SK-N-DZ (cell line): ENCODE measurements around the gene PXDN.

ENCODE experiments used
- DNase-seq: peaks from one replicate; pipeline ENCODE4 v3.0.0-alpha.2; 2015; ENCODE audit warnings: low spot score

PXDN gene

DNA sequence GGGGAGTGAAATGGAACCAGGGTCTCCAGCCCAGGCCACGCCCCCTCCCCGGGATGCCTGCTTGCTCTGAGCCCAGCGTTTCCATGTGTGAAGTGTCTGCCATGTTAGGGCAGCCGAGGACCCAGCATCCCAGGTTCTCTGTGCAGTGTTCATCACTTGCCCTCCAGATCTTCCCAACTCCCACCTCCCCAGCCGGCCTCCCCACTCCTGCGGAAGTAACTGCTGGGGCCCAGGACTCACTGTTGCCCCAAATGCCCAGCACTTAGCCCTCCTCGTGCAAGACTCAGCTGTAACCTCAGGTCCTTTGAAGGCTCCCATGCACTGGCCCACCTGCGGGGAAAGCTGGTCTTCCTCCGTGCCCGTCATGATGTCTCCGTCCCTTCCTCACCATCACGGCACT lies 9.7 kb upstream of the PXDN start:
- no peak for DNase-seq

DNA sequence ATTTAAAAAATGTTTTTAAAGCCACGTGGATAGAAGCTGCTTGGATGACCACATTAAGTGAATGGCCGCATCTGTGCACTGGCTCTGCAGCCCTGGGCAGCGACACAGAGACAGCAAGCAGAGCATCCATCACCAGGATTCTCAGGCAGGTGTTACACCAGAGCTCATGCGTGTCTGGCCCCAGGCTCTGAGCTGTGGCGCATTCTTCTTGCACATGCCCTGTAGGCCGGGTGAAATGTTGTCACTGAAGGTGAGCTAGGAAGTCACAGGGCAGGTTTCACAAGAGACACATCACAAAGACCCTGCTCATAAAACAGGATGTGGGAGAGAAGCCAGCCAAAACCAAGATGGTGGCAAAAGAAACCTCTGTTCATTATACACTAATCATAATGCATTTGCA lies 8.4 kb upstream of the PXDN start:
- no peak for DNase-seq

DNA sequence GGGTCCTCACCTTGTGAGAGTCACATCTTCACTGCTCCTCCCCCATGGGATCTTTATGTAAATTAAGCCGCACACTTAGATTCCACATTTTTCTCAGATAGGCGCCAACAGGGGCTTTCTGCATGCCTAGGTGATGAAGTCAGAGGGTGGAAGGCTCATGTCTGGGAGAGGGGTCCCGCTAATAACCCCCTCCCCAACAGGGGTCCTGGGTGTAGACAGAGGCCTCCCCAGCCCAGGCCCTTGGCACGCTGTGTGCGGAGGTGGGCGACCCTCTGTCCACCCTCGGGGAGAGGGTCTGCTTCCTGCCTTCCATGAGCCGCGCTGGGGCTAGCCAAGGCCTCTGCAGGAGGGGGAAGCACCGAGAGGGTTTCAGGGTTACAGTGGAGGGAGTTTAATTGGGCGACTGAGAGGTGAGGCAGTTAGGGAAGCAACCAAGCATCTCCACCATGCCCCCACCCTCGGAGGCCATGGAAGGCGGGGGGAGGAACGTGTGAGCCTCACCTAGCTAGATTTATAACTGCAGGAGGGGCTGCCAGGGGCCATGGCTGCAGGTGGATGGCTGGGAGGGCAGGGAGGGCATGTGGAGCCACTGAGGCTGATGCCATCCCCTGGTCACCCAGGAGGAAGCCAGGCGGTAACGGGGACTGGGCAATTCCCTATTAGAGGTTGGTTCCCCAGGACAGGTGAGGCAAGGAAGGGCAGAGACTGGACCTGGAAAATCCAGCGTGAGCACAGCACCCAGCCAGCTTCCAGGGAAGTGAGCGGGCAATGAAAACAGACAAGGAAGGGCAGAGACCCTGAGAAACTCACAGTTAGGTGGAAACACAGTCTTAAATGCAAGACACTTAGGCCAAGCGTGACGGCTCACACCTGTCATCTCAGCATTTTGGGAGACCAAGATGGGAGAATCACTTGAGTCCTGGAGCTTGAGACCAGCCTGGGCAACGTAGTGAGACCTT lies 7.7 kb upstream of the PXDN start:
- DNase-seq, result no peak

DNA sequence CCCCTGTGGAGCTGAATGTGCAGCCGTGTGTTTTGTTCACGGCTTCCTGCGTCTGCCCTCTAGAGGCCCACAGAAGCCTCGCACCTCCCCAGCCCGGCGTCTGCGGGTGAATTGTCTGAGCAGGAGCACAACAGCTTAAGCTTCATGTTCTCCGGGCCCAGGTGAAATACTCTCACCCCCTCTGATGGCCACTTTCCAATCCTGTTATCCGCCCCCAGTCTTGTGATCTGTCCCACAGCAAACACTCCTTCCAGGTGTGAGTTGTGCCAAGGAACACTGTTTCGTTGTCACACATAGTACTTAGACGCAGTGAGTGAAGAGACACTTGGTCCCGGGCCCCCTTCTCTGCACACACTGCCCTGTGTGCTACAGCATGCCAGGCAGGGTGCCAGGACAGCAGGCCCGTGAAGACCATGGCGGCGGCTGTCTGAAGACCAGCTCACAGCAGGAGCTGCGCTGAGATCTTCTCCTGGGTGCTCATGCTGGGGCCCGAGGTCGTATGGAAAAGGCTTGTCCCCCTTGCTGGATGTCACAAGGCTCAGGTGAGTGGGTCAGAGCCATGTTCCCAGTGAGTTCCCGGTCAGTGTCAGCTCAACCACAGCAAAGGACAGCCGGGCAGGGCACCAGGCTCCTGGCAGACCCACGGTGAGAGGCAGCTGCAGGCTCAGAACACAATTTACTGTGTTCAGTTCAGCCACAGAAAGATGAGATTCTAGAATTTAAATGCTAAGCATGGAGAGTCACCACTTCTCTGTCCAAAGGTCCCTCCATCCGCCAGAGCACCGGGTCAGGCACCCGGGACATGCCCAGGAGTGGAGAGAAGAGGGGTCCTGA lies 6.8 kb upstream of the PXDN start:
- peak; percentile 81 for DNase-seq

DNA sequence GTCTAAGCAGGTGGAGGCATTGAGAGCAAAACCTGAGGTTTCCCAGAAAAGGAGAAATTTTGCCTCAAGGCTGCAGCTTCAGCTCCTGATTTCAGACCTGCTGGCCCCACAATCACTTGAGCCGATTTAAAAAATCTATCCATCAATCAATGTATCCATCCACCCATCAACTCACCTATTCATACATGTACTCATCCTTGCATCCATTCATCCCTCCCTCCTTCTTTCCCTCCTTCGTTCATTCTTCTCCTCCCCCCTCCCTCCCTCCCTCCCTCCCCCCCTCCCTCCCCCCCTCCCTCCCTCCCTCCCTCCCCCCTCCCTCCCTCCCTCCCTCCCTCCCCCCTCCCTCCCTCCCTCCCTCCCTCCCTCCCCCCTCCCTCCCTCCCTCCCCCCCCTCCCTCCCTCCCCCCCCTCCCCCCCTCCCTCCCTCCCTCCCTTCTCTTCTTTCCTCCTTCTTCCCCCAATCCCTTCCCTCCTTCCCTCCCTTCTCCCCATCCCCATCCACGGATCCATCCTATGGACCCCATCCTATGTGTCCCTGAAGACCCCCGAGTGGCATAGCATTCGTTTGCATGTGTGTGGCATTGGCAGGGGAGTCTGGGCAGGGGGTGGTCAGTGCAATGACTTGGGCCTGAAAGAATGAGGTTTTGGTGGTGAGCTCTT lies 6.1 kb upstream of the PXDN start:
- DNase-seq, result no peak

DNA sequence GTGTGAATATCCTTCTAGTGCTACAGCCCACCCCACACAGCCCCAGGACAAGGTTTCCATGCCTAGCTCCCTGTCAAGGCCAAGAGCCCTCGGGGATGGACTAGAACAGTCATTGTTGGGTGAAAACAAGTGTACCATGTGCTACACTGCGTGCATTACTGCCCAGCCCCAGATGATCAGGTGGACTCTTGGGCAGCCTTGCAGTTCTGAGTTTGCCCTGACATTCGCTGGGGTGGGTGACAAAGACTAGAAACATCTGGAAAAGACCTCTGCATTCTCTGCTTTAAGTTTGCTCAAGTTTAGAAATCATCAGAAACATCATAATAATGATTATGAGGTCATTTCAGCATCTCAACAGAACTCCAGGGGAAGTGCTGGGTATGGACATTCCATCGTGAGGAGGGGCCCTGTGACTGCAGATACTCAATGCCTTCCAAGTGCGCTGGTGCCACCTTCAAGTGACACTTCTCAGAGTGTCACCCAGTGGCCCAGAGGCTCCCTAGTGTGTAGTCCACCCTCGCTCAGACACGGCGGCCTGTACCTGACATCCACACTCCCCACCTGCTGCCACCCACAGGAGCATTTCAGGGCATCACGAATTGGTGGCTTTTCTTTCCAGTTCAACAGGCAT lies 5.3 kb upstream of the PXDN start:
- no peak for DNase-seq

DNA sequence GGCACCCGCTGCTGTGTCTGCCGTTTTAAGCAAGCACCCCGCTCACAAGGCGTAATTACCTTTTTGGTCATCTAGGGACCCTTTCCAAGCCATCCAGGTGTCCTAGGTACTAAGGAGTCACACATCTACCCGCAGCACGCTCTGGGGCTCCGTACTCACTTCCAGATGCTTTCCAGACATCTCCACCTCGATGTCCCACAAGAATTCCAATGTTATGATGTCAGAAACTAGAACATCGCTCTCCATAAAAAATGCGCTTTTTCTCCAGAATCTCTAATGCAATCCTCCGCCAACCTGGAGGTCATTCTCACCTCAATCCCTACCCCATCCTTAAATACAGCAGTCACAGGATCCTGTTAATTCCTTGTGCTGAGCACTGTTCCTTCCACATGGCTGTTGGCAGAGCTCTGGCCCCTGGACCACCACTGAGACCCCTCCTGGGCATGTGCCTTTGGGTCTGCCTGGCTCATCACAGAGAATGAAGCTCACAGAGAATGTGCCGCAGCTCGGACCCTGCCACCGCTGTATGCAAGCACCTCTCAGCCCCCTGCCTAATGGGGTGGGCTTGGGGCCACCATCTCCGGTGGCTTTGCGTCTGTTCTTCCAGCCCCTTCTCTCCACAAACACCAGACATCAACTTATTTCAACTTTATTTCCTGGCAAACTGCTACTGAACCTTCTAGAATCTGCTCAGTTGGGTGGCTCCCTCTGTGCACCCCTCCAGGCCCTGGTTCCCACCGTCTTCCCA lies 4.6 kb upstream of the PXDN start:
- no peak for DNase-seq

DNA sequence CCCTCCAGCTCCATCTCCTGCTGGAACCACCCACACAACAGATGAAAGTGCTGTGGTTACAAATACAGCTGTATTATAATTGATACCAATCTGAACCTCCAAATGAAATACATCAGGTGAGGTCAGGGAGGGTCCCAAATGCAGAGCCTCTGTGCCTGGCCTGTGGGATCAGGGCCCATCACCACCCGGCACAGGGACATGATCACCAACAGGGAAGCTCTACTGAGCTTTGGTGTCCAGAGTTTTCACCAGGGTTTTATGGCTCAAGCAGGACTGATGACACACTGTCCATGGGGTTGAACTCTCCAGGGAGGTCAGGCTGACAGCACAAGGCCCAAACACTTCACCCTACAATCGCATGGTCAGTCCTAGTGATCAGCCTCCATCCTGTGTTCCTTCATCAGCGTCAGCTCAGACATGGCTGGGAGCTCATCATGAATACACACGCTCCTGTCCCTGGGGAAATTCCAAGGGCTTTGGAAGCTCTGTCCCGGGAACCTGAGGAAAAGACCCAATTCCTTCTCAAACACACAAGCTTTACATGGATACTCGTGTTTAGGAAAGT lies 3.9 kb upstream of the PXDN start:
- DNase-seq, result no peak

DNA sequence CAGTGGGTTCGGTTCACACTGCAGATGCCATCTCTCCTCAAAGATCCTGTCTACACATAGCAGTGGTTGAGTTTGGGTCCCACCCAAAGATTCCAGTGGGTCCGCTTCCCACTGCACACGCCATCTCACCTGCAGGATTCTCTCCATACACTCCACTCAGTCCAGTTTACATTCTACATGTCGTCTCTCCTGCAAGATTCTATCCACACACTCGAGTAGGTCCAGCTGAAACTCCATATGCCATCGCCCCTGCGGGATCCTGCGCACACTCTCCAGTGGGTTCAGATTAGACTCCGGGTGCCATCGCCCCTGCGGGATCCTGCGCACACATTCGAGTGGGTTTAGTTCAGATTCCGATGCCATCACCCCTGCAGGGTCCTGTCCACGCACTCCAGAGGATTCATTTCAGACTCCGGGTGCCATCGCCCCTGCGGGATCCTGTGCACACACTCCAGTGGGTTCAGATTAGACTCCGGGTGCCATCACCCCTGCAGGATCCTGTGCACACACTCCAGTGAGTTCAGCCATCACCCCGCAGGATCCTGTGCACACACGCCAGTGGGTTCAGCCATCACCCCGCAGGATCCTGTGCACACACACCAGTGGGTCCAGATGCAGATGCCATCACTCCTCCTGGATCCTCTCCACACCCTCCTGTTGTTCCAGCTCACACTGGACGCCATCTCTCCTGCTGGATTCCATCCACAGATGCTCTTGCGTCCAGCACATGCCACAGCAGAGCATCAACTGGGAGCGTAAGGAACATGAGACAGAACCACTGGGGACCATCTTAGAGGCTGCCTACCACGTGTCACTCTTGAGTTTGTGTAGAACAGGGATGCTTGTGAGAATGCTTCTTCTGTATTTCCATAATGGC lies 3.0 kb upstream of the PXDN start:
- no peak for DNase-seq

DNA sequence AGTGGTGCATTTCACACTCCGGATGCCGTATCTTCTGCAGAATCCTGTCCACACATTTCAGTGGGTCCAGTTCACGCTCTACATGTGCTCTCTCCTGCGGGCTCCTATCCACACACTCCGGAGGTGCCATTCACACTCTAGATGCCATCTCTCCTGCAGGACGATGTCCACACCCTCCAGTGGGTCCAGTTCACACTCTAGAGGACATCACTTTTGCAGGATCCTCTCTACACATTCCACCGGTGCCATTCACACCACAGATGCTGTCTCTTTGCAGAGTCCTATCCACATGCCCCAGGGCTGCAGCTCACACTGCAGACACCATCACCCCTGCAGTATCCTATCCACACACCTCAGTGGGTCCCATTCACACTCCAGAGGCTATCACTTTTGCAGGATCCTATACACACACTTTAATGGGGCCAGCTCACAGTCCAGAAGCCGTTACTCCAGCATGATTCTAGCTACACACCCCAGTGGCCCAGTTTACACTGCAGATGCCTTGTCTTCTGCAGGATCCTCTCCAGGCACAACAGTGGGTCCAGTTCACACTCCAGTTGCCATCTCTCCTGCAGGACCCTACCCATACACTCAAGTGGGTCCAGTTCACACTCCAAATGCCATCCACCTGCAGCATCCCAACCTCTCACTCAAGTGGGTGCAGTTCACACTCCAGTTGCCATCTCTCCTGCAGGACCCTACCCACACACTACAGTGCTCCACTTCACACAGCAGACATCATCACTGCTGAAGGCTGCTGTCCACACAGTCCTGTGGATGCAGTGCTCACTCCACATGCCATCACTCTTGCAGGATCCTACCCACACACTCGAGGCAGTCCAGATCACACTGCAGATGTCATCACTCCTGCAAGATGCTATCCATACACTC lies 2.1 kb upstream of the PXDN start:
- no peak for DNase-seq

DNA sequence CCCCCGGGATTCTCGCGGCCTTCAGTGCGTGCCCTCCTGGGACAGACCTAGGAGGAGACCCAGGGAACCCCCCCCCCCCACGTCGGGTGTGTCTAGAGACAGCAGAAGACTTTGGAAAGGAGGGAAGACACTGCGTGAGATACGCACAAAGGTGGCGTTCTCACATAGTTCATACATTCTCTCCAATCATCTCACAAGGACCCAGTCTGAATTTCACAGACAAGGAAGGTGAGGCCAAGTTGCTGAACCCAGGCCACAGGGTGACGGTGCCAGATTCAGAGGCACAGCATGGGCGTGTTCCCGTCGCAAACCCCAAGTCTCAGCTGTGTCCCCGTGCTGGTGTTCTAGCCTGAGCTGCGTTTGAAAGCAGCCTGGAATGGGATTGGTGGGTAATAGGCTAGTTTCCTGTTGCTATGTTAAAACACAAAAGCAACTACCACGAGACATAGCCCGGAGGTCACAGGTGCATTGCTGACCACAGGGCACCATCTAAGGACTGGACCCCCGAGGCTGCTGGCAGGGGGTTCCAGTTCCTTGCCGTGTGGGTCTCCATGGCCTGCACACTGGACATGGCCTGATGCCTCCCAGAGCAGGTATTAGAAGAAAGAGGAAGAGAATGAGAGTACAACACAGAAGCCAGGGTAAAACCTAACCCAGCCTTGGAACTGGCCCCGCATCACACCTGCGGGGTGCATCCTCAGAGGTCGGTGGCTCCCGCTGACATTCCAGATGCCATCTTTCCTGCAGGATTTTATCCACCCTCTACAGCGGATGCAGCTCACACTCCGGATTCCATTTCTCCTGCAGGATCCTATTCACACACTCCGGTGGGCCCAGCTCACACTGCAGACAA lies 1.1 kb upstream of the PXDN start:
- DNase-seq, result no peak

DNA sequence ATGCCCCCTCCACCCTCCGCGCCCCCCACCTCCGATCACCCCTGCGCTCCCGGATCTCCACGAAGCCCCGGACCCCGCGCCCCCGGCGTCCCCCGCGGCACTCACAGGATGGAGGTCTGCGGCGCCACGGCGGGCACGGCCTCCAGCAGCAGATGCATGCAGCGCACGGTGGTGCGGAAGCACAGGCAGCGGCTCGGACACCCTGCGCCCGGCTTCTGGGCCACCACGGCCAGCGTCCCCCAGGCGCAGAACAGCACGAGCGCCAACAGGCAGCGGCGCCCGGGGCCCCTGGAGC lies 217 bp downstream of the PXDN start:
- peak; percentile 35 for DNase-seq

DNA sequence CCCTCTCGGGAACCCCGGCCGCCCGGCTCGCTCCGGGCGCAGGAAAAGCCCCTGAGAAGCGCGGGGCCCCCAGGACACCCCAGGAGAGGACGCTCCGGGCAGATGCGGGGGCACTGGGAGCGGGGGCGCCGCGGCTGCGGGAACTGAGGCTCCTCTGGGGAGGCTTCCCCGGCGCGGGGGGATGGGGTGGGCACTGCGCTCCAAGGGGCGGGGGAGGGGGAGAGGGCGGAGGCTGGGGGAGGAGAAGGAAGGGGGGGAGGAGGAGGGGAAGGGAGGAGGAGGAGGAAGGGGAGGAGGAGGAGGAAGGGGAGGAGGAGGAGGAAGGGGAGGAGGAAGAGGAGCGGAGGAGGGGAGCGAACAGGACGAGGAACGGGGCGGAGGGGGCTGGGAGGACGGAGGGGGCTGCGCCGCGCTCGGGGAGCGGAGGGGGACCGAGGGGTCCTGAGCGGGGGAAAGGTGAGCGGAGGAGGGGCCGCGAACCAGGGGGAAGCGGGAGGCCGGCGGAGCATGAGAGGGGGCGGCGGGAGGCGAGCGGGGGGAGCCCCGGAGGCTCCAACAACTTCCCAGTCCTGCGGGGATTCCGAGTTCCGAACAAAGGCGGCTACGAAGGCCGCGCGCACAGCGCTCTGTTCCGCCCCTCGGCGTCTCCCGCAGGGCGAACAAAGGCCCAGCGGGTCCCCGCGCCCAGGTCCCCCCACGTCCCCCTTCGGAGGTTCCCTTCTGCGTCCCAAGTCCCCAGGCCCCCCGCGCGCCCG lies 742 bp downstream of the PXDN start:
- no peak for DNase-seq

DNA sequence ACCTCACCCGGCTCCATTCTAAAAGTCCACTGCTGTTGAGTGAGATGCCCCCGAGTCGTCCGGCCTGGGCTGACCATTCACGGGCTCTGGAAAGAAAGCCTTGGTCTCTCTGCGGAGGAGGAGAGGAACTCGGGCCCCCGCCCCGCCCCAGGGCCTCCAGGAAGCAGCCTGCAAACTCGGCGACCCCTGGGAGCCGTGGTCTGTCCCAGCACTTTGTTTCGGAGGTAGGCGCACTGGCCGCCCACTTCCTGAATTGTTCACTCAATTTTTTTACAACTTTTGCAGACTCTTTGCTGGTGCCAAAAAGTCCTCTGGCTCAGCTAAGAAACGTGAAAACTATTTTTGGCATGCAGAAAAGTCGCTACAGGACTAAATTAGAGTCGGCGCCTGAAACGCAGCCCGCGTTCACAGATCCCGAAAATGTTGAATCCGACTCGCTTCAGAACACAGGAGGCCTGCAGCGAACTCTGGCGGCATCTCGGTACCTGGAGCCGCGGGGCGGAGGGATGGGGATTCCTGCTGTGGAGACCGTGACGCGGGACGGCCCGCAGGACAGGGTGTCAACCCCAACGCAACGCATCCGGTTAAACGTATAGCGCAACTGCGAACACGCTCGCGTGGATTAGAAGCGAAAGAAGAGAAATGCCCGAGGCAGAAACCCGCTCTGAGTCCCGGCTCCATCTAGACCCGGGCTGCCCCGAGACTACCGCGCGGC lies 1.5 kb downstream of the PXDN start:
- peak; percentile 66 for DNase-seq

DNA sequence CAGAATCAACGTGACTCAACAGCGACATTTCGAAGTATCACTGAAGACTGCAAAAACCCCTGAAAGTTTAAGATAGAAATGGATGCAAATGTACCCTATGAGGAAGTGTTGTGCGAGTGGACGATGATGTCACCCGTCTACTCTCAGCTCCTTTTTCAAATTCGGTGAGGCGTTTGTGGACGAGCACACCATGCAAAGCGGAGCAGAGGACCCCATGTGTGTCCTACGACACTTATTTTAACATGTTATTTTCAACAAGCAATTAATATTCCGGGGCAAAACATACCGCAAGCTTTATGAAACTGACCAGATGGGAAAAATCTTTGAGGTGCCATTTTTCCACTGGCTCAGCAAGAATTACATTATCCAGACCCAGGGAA lies 2.0 kb downstream of the PXDN start:
- DNase-seq, result no peak

DNA sequence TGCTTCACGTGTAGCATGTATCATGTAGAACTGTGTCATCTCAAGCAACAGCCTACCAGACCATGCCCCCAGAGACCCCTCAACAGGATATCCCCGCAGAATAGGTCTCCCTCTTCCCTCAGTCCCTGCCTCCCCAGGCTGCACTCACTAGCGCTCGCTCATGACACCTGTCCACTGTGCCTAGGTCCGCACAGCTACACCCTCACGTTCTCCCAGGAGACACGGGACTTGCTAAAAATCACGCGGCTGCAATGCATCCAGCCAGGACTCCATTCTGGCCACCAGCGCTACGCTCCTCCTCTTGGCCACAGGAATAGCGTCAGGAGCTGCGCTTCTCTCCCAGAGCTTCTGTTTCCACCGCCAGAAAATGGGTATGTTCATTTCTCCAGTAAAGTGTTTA lies 2.5 kb downstream of the PXDN start:
- DNase-seq, result no peak
